ENCODE data around the gene FBL. TPM values are rescaled to one million over a fixed set of nuclear protein-coding genes. Genes with fewer than 3 reads are reported as not detected.
A peak's percentile ranks its signal among the peaks of the same experiment; 100 is the strongest.

FBL gene
- polyA plus RNA-seq, 1 donor (not counting 4 experiments of a cell fraction or from before 2014, with no cell fraction given) = 357 TPM

GRCh38 chr19:39825093-39825463, 21.1 kb downstream of the FBL start:
- H2AFZ ChIP-seq (ENCODE audit: control insufficient read depth, low read length) = no peak overlapping the region
- peaks cover 9% of the 10 kb centered on the region for H3K4me1 ChIP-seq (ENCODE audit: control insufficient read depth, extremely low read depth, insufficient read depth, low read length)
- TF ChIP-seq EZH2 (IDR thresholded peaks at IDR 0.05; ENCODE audit: low read length) = no peak
- TF ChIP-seq CTCF (optimal IDR thresholded peaks at IDR 0.05 in 1 of 3, IDR thresholded peaks at IDR 0.05 in 1 of 3, conservative IDR thresholded peaks at IDR 0.05 in 1 of 3; ENCODE audit: extremely low read depth in 1 of 3, insufficient read depth in 2 of 3, low read length in 3 of 3) = no peak
- no peak overlapping the region for H3K4me2 ChIP-seq (ENCODE audit: control insufficient read depth, extremely low read depth, insufficient read depth, low read depth, low read length)
- no peaks in the 10 kb centered on the region for H3K27me3 ChIP-seq (ENCODE audit: control insufficient read depth, extremely low read depth, insufficient read depth, low read length)
- no peaks in the 10 kb centered on the region for H4K20me1 ChIP-seq (ENCODE audit: control insufficient read depth, extremely low read depth, insufficient read depth, low read length)
- H3K9ac ChIP-seq (ENCODE audit: control insufficient read depth, extremely low read depth, insufficient read depth, low read length) = no peak overlapping the region
- no peaks in the 10 kb centered on the region for H3K9me3 ChIP-seq (ENCODE audit: control insufficient read depth, low read depth, low read length)
- FAIRE-seq (no peak), DNase-seq (ENCODE audit: low read depth, low spot score) (no peak)
- no peaks in the 10 kb centered on the region for H3K9me1 ChIP-seq (ENCODE audit: control insufficient read depth, extremely low read depth, insufficient read depth, low read length)
- dilution Hi-C loops (cut with MboI; ENCODE audit: extremely low pct_ligation_motif_present, low sequenced_read_pairs) = no loop called here
- no peak overlapping the region for H3K27ac ChIP-seq (ENCODE audit: control insufficient read depth, insufficient read depth, low read length)
- H3K79me2 ChIP-seq (ENCODE audit: control insufficient read depth, insufficient read depth, low read length) = no peaks in the 10 kb centered on the region
- H3K36me3 ChIP-seq (ENCODE audit: control insufficient read depth in 2 of 2, extremely low read depth in 1 of 2, insufficient read depth in 2 of 2, low read length in 2 of 2) = peaks cover 20 to 22% of the 10 kb centered on the region in 2 experiments
- H3K4me3 ChIP-seq (ENCODE audit: control insufficient read depth in 2 of 3, extremely low read depth in 1 of 3, insufficient read depth in 2 of 3, low read depth in 1 of 3, low read length in 3 of 3) = no peak overlapping the region

GRCh38 chr19:39824143-39825092, 21.8 kb downstream of the FBL start:
- peak; percentile 87 for FAIRE-seq
- no peaks in the 10 kb centered on the region for H4K20me1 ChIP-seq (ENCODE audit: control insufficient read depth, extremely low read depth, insufficient read depth, low read length)
- peak overlapping the region; percentile 31 for H3K9ac ChIP-seq (ENCODE audit: control insufficient read depth, extremely low read depth, insufficient read depth, low read length)
- peak overlapping the region; percentile 84 for H3K4me2 ChIP-seq (ENCODE audit: control insufficient read depth, extremely low read depth, insufficient read depth, low read depth, low read length)
- H3K9me3 ChIP-seq (ENCODE audit: control insufficient read depth, low read depth, low read length) = no peaks in the 10 kb centered on the region
- H3K27ac ChIP-seq (ENCODE audit: control insufficient read depth, insufficient read depth, low read length) = no peak overlapping the region
- H3K36me3 ChIP-seq (ENCODE audit: control insufficient read depth in 2 of 2, extremely low read depth in 1 of 2, insufficient read depth in 2 of 2, low read length in 2 of 2) = peaks cover 15% of the 10 kb centered on the region in 2 experiments
- H3K79me2 ChIP-seq (ENCODE audit: control insufficient read depth, insufficient read depth, low read length) = no peaks in the 10 kb centered on the region
- H3K4me3 ChIP-seq (ENCODE audit: control insufficient read depth in 2 of 3, extremely low read depth in 1 of 3, insufficient read depth in 2 of 3, low read depth in 1 of 3, low read length in 3 of 3) = peak overlapping the region; percentile 37 to 50 (median 45)
- no peaks in the 10 kb centered on the region for H3K9me1 ChIP-seq (ENCODE audit: control insufficient read depth, extremely low read depth, insufficient read depth, low read length)
- H3K27me3 ChIP-seq (ENCODE audit: control insufficient read depth, extremely low read depth, insufficient read depth, low read length) = no peaks in the 10 kb centered on the region
- dilution Hi-C loops (cut with MboI; ENCODE audit: extremely low pct_ligation_motif_present, low sequenced_read_pairs) = no loop called here
- TF ChIP-seq CTCF (optimal IDR thresholded peaks at IDR 0.05 in 1 of 3, IDR thresholded peaks at IDR 0.05 in 1 of 3, conservative IDR thresholded peaks at IDR 0.05 in 1 of 3; ENCODE audit: extremely low read depth in 1 of 3, insufficient read depth in 2 of 3, low read length in 3 of 3) (no peak), EZH2 (IDR thresholded peaks at IDR 0.05; ENCODE audit: low read length) (no peak)
- H3K4me1 ChIP-seq (ENCODE audit: control insufficient read depth, extremely low read depth, insufficient read depth, low read length) = peaks cover 9% of the 10 kb centered on the region
- peak overlapping the region; percentile 2 for H2AFZ ChIP-seq (ENCODE audit: control insufficient read depth, low read length)
- peak; percentile 50 for DNase-seq (ENCODE audit: low read depth, low spot score)

Measured in keratinocyte (primary cell).